Epithelial cell of proximal tubule (primary cell): ENCODE measurements around the gene PNPLA8. TPM values are rescaled to one million over a fixed set of nuclear protein-coding genes. Genes with fewer than 3 reads are reported as not detected.
"Not testable (repeated sequence)": the region's sequence is repeated elsewhere in the genome, so short reads cannot be mapped to it uniquely, and the experiment has no call there.

ENCODE experiments used
- DNase-seq: peaks from one replicate; pipeline ENCODE4 v3.0.0-alpha.2; 2011; ENCODE audit warnings: low read depth
- H3K4me3 ChIP-seq: 2 replicates; pipeline ENCODE4 v1.5.1; 2011; ENCODE audit warnings: low read depth, mild to moderate bottlenecking, low read length
- CTCF ChIP-seq: conservative IDR thresholded peaks from 2 replicates; pipeline ENCODE4 v1.5.1; 2012; ENCODE audit warnings: low read depth, mild to moderate bottlenecking, low read length
- total RNA-seq: library from RNA; depleted of rRNA; stranded (reverse); fragments of >200 nt; gene quantifications from 2 replicates; pipeline ENCODE4 v1.2.3, GENCODE V29; 2015

The PNPLA8 gene
- total RNA-seq, 1 donor from 2014 or later = 23.5 TPM

- no peak for TF ChIP-seq CTCF
These were observed 15.5 kb upstream of the PNPLA8 start for GRCh38 chr7:108541478-108541877.

GRCh38 chr7:108538685-108539084, 12.8 kb upstream of the PNPLA8 start:
- H3K4me3 ChIP-seq, DNase-seq: not testable (repeated sequence)

More at GRCh38 chr7:108541478-108541877, 15.5 kb upstream of the PNPLA8 start:
- DNase-seq = no peak
- H3K4me3 ChIP-seq = no peak overlapping the region

DNA sequence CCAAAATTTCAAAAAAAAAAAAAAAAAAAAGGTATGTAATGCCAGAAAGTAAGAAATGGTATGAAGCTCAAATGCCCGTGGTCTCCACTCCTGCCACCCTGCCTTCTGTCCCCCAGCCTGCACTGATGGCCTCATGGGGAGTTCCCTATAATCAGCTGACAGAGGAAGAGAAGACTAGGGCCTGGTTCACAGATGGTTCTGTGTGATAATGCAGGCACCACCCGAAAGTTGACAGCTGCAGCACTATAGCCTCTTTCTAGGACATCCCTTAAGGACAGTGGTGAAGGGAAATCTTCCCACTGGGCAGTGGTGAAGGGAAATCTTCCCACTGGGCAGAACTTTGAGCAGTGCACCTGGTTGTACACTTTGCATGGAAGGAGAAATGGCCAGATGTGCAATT, 12.3 kb upstream of the PNPLA8 start:
- not testable (repeated sequence) for H3K4me3 ChIP-seq, DNase-seq

DNA sequence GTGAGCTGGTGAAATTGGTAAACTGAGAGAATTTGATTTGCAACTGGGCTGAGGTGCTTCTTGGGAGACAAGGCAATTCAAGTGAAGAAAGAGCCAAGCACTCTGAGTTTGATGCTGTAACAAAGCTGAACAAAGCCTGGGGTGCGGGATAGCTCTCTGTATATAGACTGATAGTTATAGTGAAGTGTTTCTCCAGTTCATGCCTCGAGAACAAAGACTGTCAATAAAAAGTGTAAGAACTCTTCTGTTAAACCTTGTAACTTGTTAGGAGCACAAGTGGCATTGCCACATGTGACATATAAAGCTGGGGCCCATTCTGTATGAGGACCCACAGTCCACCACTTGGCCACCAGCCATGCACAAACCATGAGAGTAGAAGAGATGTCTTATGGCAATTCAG, 11.3 kb upstream of the PNPLA8 start:
- H3K4me3 ChIP-seq = no peak overlapping the region
- no peak for DNase-seq
- TF ChIP-seq CTCF = no peak

DNA sequence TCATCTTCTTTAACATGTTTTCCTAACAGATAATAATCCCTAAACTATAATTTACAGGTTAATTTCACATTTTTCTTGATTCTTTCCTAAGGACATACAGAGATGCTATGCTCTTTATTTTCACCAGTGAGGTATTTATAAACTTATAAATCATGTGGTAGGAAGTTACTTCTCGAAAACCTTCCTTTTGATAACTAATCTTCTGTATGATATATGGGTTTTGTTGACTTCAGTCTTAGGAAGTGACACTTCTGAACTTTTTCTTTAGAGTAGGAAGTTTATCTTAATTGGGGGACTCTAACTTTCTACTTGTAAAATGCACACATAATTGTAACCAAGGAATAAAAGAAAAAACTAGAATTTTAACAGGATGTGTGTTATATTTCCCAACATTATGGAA, 9.8 kb upstream of the PNPLA8 start:
- no peak for TF ChIP-seq CTCF
- no peak overlapping the region for H3K4me3 ChIP-seq

GRCh38 chr7:108535257-108535656, 9.3 kb upstream of the PNPLA8 start:
- DNase-seq = no peak
- H3K4me3 ChIP-seq = no peak overlapping the region
- TF ChIP-seq CTCF = no peak

More for the DNA sequence above, 9.8 kb upstream of the PNPLA8 start:
- no peak for DNase-seq

- H3K4me3 ChIP-seq = no peak overlapping the region
- no peak for TF ChIP-seq CTCF
- no peak for DNase-seq
These were observed 7.8 kb upstream of the PNPLA8 start for GRCh38 chr7:108533712-108534111.

DNA sequence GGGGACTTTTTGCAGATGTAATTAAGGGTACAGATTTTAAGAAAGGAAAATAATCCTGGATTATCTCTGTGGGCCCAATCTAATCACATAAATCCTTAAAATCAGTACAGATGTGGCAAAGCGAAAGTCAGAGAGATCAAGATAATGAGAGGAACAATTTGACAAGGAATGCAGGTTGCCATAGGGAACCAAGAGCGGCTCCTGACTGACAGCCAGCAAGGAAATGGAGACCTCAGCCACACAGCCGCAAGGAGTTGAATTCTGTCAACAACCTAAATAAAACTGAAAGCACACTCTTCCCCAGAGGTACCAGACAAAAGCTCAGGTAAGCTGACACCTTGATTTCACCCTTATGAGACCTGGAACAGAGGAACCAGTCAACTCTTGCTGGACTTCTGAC, 3.4 kb upstream of the PNPLA8 start:
- DNase-seq = no peak
- no peak for TF ChIP-seq CTCF
- no peak overlapping the region for H3K4me3 ChIP-seq
